Right lung (tissue), 5 donors: ENCODE results near the gene DNAJC11. TPM values are rescaled to one million over a fixed set of nuclear protein-coding genes. Genes with fewer than 3 reads are reported as not detected.
"Not testable (repeated sequence)": the region's sequence is repeated elsewhere in the genome, so short reads cannot be mapped to it uniquely, and the experiment has no call there.

ENCODE experiments used
- DNase-seq, 2 donors: peaks; one replicate each; pipeline ENCODE4 v3.0.0-alpha.2; 2013
- polyA plus RNA-seq, 5 donors: library from polyadenylated mRNA; unstranded; fragments of 120-200 nt; gene quantifications; one replicate each; pipeline versions ENCODE4 v1.2.1 to v1.2.3, GENCODE V29; 2013; ENCODE audit warnings: inconsistent platforms in 1 of 5, low replicate concordance in 1 of 5; ENCODE audit not compliant: insufficient read length in 5 of 5, insufficient read depth in 1 of 5

The DNAJC11 gene
- polyA plus RNA-seq, 5 donors = 41.1 to 46.5 (median 45.7) TPM

GRCh38 chr1:6658359-6659060 is 43.1 kb downstream of the DNAJC11 start:
- DNase-seq = no peak

- DNase-seq = no peak
These were observed 44.5 kb downstream of the DNAJC11 start for GRCh38 chr1:6657138-6657537.

GRCh38 chr1:6653436-6654290 is 48.0 kb downstream of the DNAJC11 start:
- DNase-seq = no peak

- DNase-seq = no peak
These were observed 48.6 kb downstream of the DNAJC11 start for GRCh38 chr1:6652986-6653385.

GRCh38 chr1:6651909-6652308 is 49.7 kb downstream of the DNAJC11 start:
- no peak for DNase-seq

GRCh38 chr1:6648556-6648955 is 53.1 kb downstream of the DNAJC11 start:
- no peak for DNase-seq

- peak in 1 of 2 donors; percentile 36 for DNase-seq
These were observed 55.0 kb downstream of the DNAJC11 start for GRCh38 chr1:6646499-6647148.

- DNase-seq = no peak
These were observed 56.6 kb downstream of the DNAJC11 start for GRCh38 chr1:6645018-6645417.

GRCh38 chr1:6640867-6641266 is 60.7 kb downstream of the DNAJC11 start:
- DNase-seq = not testable (repeated sequence)

- DNase-seq = peak; percentile 50 to 59
These were observed 63.4 kb downstream of the DNAJC11 start for GRCh38 chr1:6638226-6638625.

GRCh38 chr1:6637770-6638169 is 63.8 kb downstream of the DNAJC11 start:
- DNase-seq = no peak

- DNase-seq = not testable (repeated sequence)
These were observed 64.8 kb downstream of the DNAJC11 start for GRCh38 chr1:6636778-6637177.

- no peak for DNase-seq
These were observed 65.5 kb downstream of the DNAJC11 start for GRCh38 chr1:6635910-6636760.

- DNase-seq = no peak
These were observed 66.3 kb downstream of the DNAJC11 start for GRCh38 chr1:6635161-6635909.

GRCh38 chr1:6634371-6635052 is 67.1 kb downstream of the DNAJC11 start:
- DNase-seq = no peak

GRCh38 chr1:6632588-6633514 is 68.8 kb downstream of the DNAJC11 start:
- no peak for DNase-seq

- no peak for DNase-seq
These were observed 70.6 kb downstream of the DNAJC11 start for GRCh38 chr1:6631058-6631457.

- DNase-seq = no peak
These were observed 71.6 kb downstream of the DNAJC11 start for GRCh38 chr1:6630027-6630426.

GRCh38 chr1:6628971-6629479 is 72.6 kb downstream of the DNAJC11 start:
- DNase-seq = no peak
